HepG2 (cell line): ENCODE data around the gene GIPC2. TPM values are rescaled to one million over a fixed set of nuclear protein-coding genes. Genes with fewer than 3 reads are reported as not detected.
A peak's percentile ranks its signal among the peaks of the same experiment; 100 is the strongest.

ENCODE experiments used
- CEBPB ChIP-seq: IDR thresholded peaks from 2 replicates; pipeline ENCODE4 v1.6.1; 2011; ENCODE audit warnings: low read depth, low read length, improper control_type of control experiment, borderline replicate concordance
- DPF2 ChIP-seq: sonication (generic); formaldehyde crosslinking; IDR thresholded peaks from 2 replicates; pipeline ENCODE4 v1.4.0; 2020; ENCODE audit warnings: mild to moderate bottlenecking, low read depth, missing genetic modification reagents, borderline replicate concordance
- HMGXB4 ChIP-seq, 2 experiments: sonication (generic) in 1 of 2; formaldehyde crosslinking in 1 of 2; IDR thresholded peaks; 2 replicates each; pipeline versions ENCODE4 v1.4.0 to v1.6.1; 2018 to 2020; ENCODE audit warnings: missing genetic modification reagents in 2 of 2, borderline replicate concordance in 1 of 2, low read depth in 1 of 2, mild to moderate bottlenecking in 1 of 2, missing biosample characterization in 1 of 2
- KAT7 ChIP-seq: IDR thresholded peaks from 2 replicates; pipeline ENCODE4 v1.6.1; 2018; ENCODE audit warnings: borderline replicate concordance, missing compliant biosample characterization
- MIXL1 ChIP-seq: IDR thresholded peaks from 2 replicates; pipeline ENCODE4 v1.6.1; 2016
- NFAT5 ChIP-seq: sonication (generic); formaldehyde crosslinking; IDR thresholded peaks from 2 replicates; pipeline ENCODE4 v1.4.0; 2020; ENCODE audit warnings: missing genetic modification reagents
- POGK ChIP-seq: sonication (generic); formaldehyde crosslinking; conservative IDR thresholded peaks from 2 replicates; pipeline ENCODE4 v1.8.0; 2022; ENCODE audit warnings: mild to moderate bottlenecking, moderate library complexity, missing genetic modification reagents
- ZNF34 ChIP-seq: sonication (generic); formaldehyde crosslinking; IDR thresholded peaks from 2 replicates; pipeline ENCODE4 v1.4.0; 2020; ENCODE audit warnings: mild to moderate bottlenecking, missing genetic modification reagents, borderline replicate concordance
- ZNF546 ChIP-seq: sonication (generic); formaldehyde crosslinking; conservative IDR thresholded peaks from 2 replicates; pipeline ENCODE4 v1.8.1; 2023; ENCODE audit warnings: mild to moderate bottlenecking, missing genetic modification reagents
- polyA plus RNA-seq, 8 experiments: library from polyadenylated mRNA; depleted of rRNA in 3 of 8; stranded (reverse) in 7 of 8; unstranded in 1 of 8; fragments of >200 nt; fragmentation: Illumina TruSeq in 4 of 8; extraction: Trizol in 4 of 8; gene quantifications; 2 replicates each; pipeline versions ENCODE4 v1.2.1 to v1.2.3, GENCODE V29; 2011 to 2016; ENCODE audit warnings: low read depth in 4 of 8, missing spikeins in 1 of 8, mixed read lengths in 1 of 8; ENCODE audit not compliant: insufficient read depth in 1 of 8
- total RNA-seq, 5 experiments: library from RNA; depleted of rRNA; stranded (reverse); fragments of >200 nt; fragmentation: Illumina TruSeq; extraction: Trizol; gene quantifications; 2 replicates each; pipeline ENCODE4 v1.2.3, GENCODE V29; 2016; ENCODE audit warnings: low read depth in 1 of 5

Gene GIPC2
- total and polyA plus RNA-seq, 2 of the 13 experiments (the other 11 are each of a cell fraction or from before 2014, with no cell fraction given): 6.1 to 21.6 TPM

- TF ChIP-seq POGK (no peak; the same call in 1 of the 2 replicates), ZNF546 (0 out of 2 replicates have a peak, but pooled peaks have one; percentile 15), DPF2 (CRISPR knock-in tag) (no peak; the same call in 1 of the 2 replicates), HMGXB4 (CRISPR knock-in tag; IDR thresholded peaks at IDR 0.05; ENCODE audit: borderline replicate concordance in 1 of 2, low read depth in 1 of 2) (peak in 1 of 2 experiments; percentile 55; a peak in 3 of 4 replicates), NFAT5 (CRISPR knock-in tag) (no peak; the same call in 1 of the 2 replicates), CEBPB (no peak), ZNF34 (CRISPR knock-in tag) (no peak), KAT7 (CRISPR knock-in tag) (peak; percentile 92; the same call in 1 of the 2 replicates), MIXL1 (no peak)
Observed at GRCh38 chr1:78045926-78046778, at the start of gene GIPC2 (continued).
